Measurements from ENCODE around the gene ABLIM1.

The ABLIM1 gene

DNA sequence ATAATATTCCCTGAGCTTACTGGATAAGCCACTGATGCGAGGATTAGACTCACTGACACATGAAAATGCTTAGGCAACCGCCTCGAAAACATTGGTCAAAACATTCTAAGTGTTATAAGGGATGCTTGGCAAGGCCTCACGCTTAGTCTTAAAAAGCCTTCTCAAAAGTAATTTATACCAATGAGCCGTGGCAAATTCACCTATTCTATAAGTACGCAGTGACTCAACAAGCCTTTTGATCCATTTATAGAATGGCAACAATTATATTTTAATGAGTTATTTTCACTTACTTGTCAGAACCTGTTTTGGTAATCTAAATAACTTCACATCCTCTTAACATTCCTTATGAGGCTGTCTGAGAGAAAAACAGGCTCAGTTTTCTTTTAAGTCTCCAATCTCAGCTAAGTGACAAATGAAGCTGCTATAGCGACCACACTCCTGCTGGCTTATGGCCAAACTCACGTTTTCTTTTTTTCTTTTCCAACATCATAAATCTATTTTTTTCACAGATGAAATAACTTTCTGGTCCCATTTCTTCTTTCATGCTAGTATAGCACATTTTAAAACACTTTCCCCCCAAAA, 132.6 kb downstream of the ABLIM1 start (continued):
- no peak for TF ChIP-seq EGR2 (tag by site-specific recombination; IDR thresholded peaks at IDR 0.05; ENCODE audit: low read depth)
- TF ChIP-seq ZNF514 (tag by site-specific recombination; IDR thresholded peaks at IDR 0.05) = no peak
- TF ChIP-seq, protein P1, sequence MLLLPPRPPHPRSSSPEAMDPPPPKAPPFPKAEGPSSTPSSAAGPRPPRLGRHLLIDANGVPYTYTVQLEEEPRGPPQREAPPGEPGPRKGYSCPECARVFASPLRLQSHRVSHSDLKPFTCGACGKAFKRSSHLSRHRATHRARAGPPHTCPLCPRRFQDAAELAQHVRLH (tag by site-specific recombination; IDR thresholded peaks at IDR 0.05) = 0 out of 2 replicates have a peak, but pooled peaks have one; percentile 13
- no peak for TF ChIP-seq HOXC10 (CRISPR knock-in tag; IDR thresholded peaks at IDR 0.05)
- TF ChIP-seq TCF7L2 (IDR thresholded peaks at IDR 0.05; ENCODE audit: borderline replicate concordance, low read depth, low read length) = peak; percentile 81; the same call in 1 of the 2 replicates
- TF ChIP-seq REPIN1 (tag by site-specific recombination; IDR thresholded peaks at IDR 0.05; ENCODE audit: low read depth) = no peak
- no peak for TF ChIP-seq ZNF621 (tag by site-specific recombination; IDR thresholded peaks at IDR 0.05)
- peak; percentile 86; the same call in 1 of the 2 replicates for TF ChIP-seq OVOL3 (tag by site-specific recombination; IDR thresholded peaks at IDR 0.05)
- no peak for TF ChIP-seq ZNF624 (tag by site-specific recombination; IDR thresholded peaks at IDR 0.05)
- TF ChIP-seq YY2 (tag by site-specific recombination; IDR thresholded peaks at IDR 0.05) = no peak
- TF ChIP-seq ZNF768 (tag by site-specific recombination; IDR thresholded peaks at IDR 0.05) = no peak
- peak; percentile 60; the same call in 1 of the 2 replicates for TF ChIP-seq ZNF76 (tag by site-specific recombination; IDR thresholded peaks at IDR 0.05; ENCODE audit: borderline replicate concordance, low read depth)
- TF ChIP-seq, protein P2, sequence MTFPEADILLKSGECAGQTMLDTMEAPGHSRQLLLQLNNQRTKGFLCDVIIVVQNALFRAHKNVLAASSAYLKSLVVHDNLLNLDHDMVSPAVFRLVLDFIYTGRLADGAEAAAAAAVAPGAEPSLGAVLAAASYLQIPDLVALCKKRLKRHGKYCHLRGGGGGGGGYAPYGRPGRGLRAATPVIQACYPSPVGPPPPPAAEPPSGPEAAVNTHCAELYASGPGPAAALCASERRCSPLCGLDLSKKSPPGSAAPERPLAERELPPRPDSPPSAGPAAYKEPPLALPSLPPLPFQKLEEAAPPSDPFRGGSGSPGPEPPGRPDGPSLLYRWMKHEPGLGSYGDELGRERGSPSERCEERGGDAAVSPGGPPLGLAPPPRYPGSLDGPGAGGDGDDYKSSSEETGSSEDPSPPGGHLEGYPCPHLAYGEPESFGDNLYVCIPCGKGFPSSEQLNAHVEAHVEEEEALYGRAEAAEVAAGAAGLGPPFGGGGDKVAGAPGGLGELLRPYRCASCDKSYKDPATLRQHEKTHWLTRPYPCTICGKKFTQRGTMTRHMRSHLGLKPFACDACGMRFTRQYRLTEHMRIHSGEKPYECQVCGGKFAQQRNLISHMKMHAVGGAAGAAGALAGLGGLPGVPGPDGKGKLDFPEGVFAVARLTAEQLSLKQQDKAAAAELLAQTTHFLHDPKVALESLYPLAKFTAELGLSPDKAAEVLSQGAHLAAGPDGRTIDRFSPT (tag by site-specific recombination; IDR thresholded peaks at IDR 0.05) = 0 out of 2 replicates have a peak, but pooled peaks have one; percentile 20
- no peak for TF ChIP-seq ZNF585B (tag by site-specific recombination; IDR thresholded peaks at IDR 0.05)
- no peak; the same call in 1 of the 2 replicates for TF ChIP-seq YY1 (tag by site-specific recombination; IDR thresholded peaks at IDR 0.05)
- no peak for TF ChIP-seq ZNF473 (tag by site-specific recombination; IDR thresholded peaks at IDR 0.05)
- 0 out of 2 replicates have a peak, but pooled peaks have one; percentile 49 for TF ChIP-seq BCL11B (tag by site-specific recombination; IDR thresholded peaks at IDR 0.05; ENCODE audit: low read depth)
- peak; percentile 87 for TF ChIP-seq SCRT2 (tag by site-specific recombination; IDR thresholded peaks at IDR 0.05)
- no peak for TF ChIP-seq ZNF248 (tag by site-specific recombination; IDR thresholded peaks at IDR 0.05)
- no peak for TF ChIP-seq ZNF16 (tag by site-specific recombination; IDR thresholded peaks at IDR 0.05; ENCODE audit: low read depth)
- TF ChIP-seq FEZF1 (tag by site-specific recombination; IDR thresholded peaks at IDR 0.05) = peak; percentile 82
- peak; percentile 84 for TF ChIP-seq ZSCAN16 (tag by site-specific recombination; IDR thresholded peaks at IDR 0.05)
- TF ChIP-seq, protein P3, sequence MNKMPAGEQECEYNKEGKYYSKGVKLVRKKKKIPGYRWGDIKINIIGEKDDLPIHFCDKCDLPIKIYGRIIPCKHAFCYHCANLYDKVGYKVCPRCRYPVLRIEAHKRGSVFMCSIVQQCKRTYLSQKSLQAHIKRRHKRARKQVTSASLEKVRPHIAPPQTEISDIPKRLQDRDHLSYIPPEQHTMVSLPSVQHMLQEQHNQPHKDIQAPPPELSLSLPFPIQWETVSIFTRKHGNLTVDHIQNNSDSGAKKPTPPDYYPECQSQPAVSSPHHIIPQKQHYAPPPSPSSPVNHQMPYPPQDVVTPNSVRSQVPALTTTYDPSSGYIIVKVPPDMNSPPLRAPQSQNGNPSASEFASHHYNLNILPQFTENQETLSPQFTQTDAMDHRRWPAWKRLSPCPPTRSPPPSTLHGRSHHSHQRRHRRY (tag by site-specific recombination; IDR thresholded peaks at IDR 0.05) = no peak
- TF ChIP-seq, protein P4, sequence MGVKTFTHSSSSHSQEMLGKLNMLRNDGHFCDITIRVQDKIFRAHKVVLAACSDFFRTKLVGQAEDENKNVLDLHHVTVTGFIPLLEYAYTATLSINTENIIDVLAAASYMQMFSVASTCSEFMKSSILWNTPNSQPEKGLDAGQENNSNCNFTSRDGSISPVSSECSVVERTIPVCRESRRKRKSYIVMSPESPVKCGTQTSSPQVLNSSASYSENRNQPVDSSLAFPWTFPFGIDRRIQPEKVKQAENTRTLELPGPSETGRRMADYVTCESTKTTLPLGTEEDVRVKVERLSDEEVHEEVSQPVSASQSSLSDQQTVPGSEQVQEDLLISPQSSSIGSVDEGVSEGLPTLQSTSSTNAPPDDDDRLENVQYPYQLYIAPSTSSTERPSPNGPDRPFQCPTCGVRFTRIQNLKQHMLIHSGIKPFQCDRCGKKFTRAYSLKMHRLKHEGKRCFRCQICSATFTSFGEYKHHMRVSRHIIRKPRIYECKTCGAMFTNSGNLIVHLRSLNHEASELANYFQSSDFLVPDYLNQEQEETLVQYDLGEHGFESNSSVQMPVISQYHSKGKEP (tag by site-specific recombination; IDR thresholded peaks at IDR 0.05) = peak; percentile 73
- peak; percentile 97 for TF ChIP-seq OSR2 (tag by site-specific recombination; IDR thresholded peaks at IDR 0.05)
- TF ChIP-seq, protein P5, sequence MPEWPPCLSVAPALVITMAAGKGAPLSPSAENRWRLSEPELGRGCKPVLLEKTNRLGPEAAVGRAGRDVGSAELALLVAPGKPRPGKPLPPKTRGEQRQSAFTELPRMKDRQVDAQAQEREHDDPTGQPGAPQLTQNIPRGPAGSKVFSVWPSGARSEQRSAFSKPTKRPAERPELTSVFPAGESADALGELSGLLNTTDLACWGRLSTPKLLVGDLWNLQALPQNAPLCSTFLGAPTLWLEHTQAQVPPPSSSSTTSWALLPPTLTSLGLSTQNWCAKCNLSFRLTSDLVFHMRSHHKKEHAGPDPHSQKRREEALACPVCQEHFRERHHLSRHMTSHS (tag by site-specific recombination; IDR thresholded peaks at IDR 0.05) = no peak
- no peak; the same call in 1 of the 2 replicates for TF ChIP-seq MZF1 (tag by site-specific recombination; IDR thresholded peaks at IDR 0.05; ENCODE audit: borderline replicate concordance)
- TF ChIP-seq, protein P6, sequence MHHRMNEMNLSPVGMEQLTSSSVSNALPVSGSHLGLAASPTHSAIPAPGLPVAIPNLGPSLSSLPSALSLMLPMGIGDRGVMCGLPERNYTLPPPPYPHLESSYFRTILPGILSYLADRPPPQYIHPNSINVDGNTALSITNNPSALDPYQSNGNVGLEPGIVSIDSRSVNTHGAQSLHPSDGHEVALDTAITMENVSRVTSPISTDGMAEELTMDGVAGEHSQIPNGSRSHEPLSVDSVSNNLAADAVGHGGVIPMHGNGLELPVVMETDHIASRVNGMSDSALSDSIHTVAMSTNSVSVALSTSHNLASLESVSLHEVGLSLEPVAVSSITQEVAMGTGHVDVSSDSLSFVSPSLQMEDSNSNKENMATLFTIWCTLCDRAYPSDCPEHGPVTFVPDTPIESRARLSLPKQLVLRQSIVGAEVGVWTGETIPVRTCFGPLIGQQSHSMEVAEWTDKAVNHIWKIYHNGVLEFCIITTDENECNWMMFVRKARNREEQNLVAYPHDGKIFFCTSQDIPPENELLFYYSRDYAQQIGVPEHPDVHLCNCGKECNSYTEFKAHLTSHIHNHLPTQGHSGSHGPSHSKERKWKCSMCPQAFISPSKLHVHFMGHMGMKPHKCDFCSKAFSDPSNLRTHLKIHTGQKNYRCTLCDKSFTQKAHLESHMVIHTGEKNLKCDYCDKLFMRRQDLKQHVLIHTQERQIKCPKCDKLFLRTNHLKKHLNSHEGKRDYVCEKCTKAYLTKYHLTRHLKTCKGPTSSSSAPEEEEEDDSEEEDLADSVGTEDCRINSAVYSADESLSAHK (tag by site-specific recombination; IDR thresholded peaks at IDR 0.05) = peak; percentile 65; the same call in 1 of the 2 replicates
- TF ChIP-seq ZNF548 (tag by site-specific recombination; IDR thresholded peaks at IDR 0.05) = no peak
- TF ChIP-seq, protein P7, sequence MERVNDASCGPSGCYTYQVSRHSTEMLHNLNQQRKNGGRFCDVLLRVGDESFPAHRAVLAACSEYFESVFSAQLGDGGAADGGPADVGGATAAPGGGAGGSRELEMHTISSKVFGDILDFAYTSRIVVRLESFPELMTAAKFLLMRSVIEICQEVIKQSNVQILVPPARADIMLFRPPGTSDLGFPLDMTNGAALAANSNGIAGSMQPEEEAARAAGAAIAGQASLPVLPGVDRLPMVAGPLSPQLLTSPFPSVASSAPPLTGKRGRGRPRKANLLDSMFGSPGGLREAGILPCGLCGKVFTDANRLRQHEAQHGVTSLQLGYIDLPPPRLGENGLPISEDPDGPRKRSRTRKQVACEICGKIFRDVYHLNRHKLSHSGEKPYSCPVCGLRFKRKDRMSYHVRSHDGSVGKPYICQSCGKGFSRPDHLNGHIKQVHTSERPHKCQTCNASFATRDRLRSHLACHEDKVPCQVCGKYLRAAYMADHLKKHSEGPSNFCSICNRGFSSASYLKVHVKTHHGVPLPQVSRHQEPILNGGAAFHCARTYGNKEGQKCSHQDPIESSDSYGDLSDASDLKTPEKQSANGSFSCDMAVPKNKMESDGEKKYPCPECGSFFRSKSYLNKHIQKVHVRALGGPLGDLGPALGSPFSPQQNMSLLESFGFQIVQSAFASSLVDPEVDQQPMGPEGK (tag by site-specific recombination; IDR thresholded peaks at IDR 0.05) = peak; percentile 52; the same call in 1 of the 2 replicates
